Ishikawa (cell line): ENCODE data around the gene SLC30A10.

Experiments used
- CEBPB ChIP-seq: IDR thresholded peaks from 2 replicates; pipeline ENCODE4 v1.6.1; 2012
- CREB1 ChIP-seq: IDR thresholded peaks from 2 replicates; pipeline ENCODE4 v1.6.1; 2012; ENCODE audit warnings: low read depth
- EGR1 ChIP-seq: IDR thresholded peaks from 2 replicates; pipeline ENCODE4 v1.6.1; 2012
- EP300 ChIP-seq: IDR thresholded peaks from 2 replicates; pipeline ENCODE4 v1.6.1; 2012; ENCODE audit warnings: borderline replicate concordance
- FOXM1 ChIP-seq: IDR thresholded peaks from 2 replicates; pipeline ENCODE4 v1.6.1; 2012; ENCODE audit warnings: low read depth, borderline replicate concordance
- MAX ChIP-seq: IDR thresholded peaks from 2 replicates; pipeline ENCODE4 v1.6.1; 2012
- NFIC ChIP-seq: IDR thresholded peaks from 2 replicates; pipeline ENCODE4 v1.6.1; 2012
- RAD21 ChIP-seq: IDR thresholded peaks from 2 replicates; pipeline ENCODE4 v1.6.1; 2012; ENCODE audit warnings: low read depth
- TAF1 ChIP-seq: IDR thresholded peaks from 2 replicates; pipeline ENCODE4 v1.6.1; 2012; ENCODE audit warnings: low read depth, mild to moderate bottlenecking
- TCF12 ChIP-seq: IDR thresholded peaks from 2 replicates; pipeline ENCODE4 v1.6.1; 2012; ENCODE audit warnings: low read depth
- TEAD4 ChIP-seq: IDR thresholded peaks from 2 replicates; pipeline ENCODE4 v1.6.1; 2012
- USF1 ChIP-seq: IDR thresholded peaks from 2 replicates; pipeline ENCODE4 v1.6.1; 2012
- YY1 ChIP-seq: IDR thresholded peaks from 2 replicates; pipeline ENCODE4 v1.6.1; 2012; ENCODE audit warnings: low read depth
- ZBTB7A ChIP-seq: IDR thresholded peaks from 2 replicates; pipeline ENCODE4 v1.6.1; 2012; ENCODE audit warnings: low read depth
- TF ChIP-seq, protein P1 (sequence below): IDR thresholded peaks from 2 replicates; pipeline ENCODE4 v1.6.1; 2012; ENCODE audit warnings: low read depth, mild to moderate bottlenecking

SLC30A10 gene

DNA sequence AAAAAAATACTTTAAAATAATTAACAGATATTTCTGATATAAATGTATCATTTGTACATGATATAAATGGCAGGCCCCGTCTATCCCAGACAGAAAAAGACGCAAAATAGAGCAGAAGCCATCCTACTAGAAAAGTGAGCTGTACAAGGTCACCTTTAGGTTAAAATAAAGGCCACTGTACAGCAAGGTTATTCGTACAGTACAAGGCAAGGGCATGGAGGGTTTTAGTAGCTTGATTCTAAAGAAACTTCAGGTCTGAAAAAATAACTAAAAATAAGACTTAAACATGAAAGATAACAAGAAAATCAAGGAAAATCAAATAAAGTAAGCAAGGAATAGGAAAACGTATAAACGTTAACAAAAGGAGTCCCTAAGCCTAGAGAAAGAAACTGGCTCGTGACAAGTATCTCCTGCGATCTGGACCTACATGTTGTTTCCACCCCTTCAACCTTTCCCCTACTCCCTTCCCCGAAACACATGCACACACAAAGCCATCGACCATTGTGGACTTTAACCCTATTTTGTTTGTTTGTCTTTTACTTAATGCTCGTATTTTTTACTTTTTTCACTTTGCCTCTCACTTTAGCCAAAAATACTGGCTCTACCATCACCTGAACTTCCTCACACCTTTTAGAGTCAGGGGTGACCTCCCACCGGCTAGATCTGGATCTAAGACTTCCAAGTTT, 26.5 kb upstream of the SLC30A10 start:
- TF ChIP-seq USF1 (no peak), CEBPB (no peak), MAX (no peak), EP300 (no peak), EGR1 (no peak), YY1 (no peak), TEAD4 (no peak), RAD21 (no peak), ZBTB7A (no peak), CREB1 (no peak), FOXM1 (no peak), TCF12 (no peak), TAF1 (no peak), NFIC (no peak)
- TF ChIP-seq, protein P1, sequence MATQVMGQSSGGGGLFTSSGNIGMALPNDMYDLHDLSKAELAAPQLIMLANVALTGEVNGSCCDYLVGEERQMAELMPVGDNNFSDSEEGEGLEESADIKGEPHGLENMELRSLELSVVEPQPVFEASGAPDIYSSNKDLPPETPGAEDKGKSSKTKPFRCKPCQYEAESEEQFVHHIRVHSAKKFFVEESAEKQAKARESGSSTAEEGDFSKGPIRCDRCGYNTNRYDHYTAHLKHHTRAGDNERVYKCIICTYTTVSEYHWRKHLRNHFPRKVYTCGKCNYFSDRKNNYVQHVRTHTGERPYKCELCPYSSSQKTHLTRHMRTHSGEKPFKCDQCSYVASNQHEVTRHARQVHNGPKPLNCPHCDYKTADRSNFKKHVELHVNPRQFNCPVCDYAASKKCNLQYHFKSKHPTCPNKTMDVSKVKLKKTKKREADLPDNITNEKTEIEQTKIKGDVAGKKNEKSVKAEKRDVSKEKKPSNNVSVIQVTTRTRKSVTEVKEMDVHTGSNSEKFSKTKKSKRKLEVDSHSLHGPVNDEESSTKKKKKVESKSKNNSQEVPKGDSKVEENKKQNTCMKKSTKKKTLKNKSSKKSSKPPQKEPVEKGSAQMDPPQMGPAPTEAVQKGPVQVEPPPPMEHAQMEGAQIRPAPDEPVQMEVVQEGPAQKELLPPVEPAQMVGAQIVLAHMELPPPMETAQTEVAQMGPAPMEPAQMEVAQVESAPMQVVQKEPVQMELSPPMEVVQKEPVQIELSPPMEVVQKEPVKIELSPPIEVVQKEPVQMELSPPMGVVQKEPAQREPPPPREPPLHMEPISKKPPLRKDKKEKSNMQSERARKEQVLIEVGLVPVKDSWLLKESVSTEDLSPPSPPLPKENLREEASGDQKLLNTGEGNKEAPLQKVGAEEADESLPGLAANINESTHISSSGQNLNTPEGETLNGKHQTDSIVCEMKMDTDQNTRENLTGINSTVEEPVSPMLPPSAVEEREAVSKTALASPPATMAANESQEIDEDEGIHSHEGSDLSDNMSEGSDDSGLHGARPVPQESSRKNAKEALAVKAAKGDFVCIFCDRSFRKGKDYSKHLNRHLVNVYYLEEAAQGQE, result no peak

DNA sequence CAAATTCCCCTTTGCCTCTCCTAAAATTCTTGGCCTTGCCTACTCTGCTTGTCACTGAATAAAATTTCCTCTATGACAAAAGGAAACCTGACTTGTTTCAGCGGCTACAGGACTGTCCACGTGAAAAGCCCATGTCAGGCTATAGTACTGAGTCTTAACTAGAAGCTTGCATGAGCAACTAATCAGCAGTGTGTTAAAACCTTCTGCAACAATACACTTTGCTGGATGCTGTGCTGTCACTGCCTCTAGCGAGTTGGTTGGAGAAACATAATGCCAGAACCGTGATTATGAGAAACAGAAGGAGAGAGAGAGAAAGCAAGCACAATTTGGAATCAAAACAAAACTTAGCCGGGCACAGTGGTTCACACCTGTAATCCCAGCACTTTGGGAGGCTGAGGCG, 25.7 kb upstream of the SLC30A10 start:
- TF ChIP-seq RAD21 (no peak), CEBPB (no peak)

DNA sequence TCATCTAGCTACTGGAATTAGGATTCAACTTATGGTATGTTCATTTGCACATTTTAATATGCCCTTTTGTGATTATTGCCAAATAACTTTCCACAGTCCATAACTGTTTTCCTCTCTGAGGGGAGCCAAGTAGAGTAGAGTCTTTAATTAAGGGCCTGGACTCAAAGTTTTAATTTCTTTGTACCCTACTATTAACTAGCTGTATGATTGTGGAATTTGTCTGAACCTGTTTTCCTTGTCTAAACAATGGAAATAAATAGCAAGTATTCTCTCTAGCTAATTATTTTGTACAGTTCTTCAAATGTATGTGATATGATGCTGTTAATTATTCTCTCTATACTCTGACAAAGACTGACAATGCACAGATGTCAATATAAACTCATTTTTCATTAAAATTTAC, 24.0 kb upstream of the SLC30A10 start:
- no peak for TF ChIP-seq CEBPB
- TF ChIP-seq RAD21, result no peak
- no peak for TF ChIP-seq USF1
- no peak for TF ChIP-seq EGR1
- no peak for TF ChIP-seq TEAD4
- no peak for TF ChIP-seq EP300
- no peak for TF ChIP-seq TCF12
- TF ChIP-seq FOXM1, result no peak

DNA sequence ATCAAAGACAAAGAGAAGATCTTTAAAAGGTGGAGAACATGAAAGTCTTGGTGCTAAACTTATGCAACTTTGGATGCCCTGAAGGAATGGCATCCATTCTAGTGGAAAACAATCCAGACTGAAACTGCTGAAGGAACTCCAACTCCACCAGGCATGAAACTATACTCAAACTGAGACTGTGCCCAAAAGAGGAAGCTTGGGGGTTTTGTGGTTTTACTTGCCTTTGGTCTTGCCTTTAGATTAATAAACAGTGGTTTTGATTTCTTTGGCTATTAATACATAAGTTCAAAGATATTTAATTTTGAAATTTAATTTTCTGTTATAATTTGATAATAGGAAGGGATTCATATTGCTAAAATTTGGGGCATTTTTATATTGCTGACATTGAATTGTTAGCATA, 17.4 kb upstream of the SLC30A10 start:
- TF ChIP-seq CREB1, result no peak
- no peak for TF ChIP-seq USF1
- TF ChIP-seq TCF12, result no peak
- TF ChIP-seq CEBPB, result no peak
- no peak for TF ChIP-seq FOXM1
- TF ChIP-seq MAX, result no peak
- TF ChIP-seq NFIC, result no peak
- TF ChIP-seq TEAD4, result no peak
- TF ChIP-seq, protein P1, result no peak
- no peak for TF ChIP-seq YY1
- no peak for TF ChIP-seq EGR1
- no peak for TF ChIP-seq RAD21
- no peak for TF ChIP-seq ZBTB7A
- TF ChIP-seq TAF1, result no peak
- TF ChIP-seq EP300, result no peak

GRCh38 chr1:219941179-219942118, 13.1 kb upstream of the SLC30A10 start:
- no peak for TF ChIP-seq TAF1
- no peak for TF ChIP-seq CEBPB
- no peak for TF ChIP-seq EGR1
- TF ChIP-seq NFIC, result no peak
- TF ChIP-seq TCF12, result no peak
